ENCODE measurements around the gene MLPH. TPM values are rescaled to one million over a fixed set of nuclear protein-coding genes. Genes with fewer than 3 reads are reported as not detected.

The MLPH gene
- total RNA-seq, 1 experiment from 2014 or later, result 6.1 TPM

DNA sequence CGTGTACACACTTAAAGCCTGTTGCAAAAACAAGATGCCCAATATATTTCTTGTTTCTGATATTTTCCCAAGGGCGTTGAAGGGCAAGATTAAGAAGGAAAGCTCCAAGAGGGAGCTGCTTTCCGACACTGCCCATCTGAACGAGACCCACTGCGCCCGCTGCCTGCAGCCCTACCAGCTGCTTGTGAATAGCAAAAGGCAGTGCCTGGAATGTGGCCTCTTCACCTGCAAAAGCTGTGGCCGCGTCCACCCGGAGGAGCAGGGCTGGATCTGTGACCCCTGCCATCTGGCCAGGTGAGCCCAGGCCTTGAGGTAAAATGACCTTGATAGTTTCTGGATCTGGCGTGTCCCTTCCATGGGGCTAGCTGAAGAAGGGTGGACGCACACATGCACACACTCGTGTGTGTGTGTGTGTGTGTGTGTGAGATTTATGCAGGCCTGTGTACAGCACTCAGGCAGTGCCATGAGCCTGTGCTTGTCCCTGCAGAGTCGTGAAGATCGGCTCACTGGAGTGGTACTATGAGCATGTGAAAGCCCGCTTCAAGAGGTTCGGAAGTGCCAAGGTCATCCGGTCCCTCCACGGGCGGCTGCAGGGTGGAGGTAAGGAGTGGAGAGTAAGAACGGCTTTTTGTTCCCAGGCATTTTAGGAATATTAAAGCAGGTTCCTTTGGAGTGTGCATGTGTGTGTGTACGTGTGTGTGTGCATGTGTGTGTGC, 23.6 kb downstream of the MLPH start:
- H3K4me3 ChIP-seq (ENCODE audit: insufficient read depth, low read depth, low read length), result no peak overlapping the region
- no peaks in the 10 kb centered on the region for H3K27me3 ChIP-seq (ENCODE audit: control insufficient read depth, insufficient read depth, low read length)
- no peaks in the 10 kb centered on the region for H3K36me3 ChIP-seq (replicated peaks; ENCODE audit: control insufficient read depth, insufficient read depth, low read length)
- DNase-seq, result no peak

GRCh38 chr2:237511433-237511832, 24.4 kb downstream of the MLPH start:
- H3K4me3 ChIP-seq (ENCODE audit: insufficient read depth, low read depth, low read length), result no peak overlapping the region
- no peaks in the 10 kb centered on the region for H3K27me3 ChIP-seq (ENCODE audit: control insufficient read depth, insufficient read depth, low read length)
- H3K36me3 ChIP-seq (replicated peaks; ENCODE audit: control insufficient read depth, insufficient read depth, low read length), result no peaks in the 10 kb centered on the region
- no peak for DNase-seq

GRCh38 chr2:237511885-237512405, 24.9 kb downstream of the MLPH start:
- Histone ChIP-seq H3K4me3 (ENCODE audit: insufficient read depth, low read depth, low read length) (no peak overlapping the region), H3K27me3 (ENCODE audit: control insufficient read depth, insufficient read depth, low read length) (no peaks in the 10 kb centered on the region), H3K36me3 (replicated peaks; ENCODE audit: control insufficient read depth, insufficient read depth, low read length) (no peaks in the 10 kb centered on the region)
- DNase-seq, result no peak

DNA sequence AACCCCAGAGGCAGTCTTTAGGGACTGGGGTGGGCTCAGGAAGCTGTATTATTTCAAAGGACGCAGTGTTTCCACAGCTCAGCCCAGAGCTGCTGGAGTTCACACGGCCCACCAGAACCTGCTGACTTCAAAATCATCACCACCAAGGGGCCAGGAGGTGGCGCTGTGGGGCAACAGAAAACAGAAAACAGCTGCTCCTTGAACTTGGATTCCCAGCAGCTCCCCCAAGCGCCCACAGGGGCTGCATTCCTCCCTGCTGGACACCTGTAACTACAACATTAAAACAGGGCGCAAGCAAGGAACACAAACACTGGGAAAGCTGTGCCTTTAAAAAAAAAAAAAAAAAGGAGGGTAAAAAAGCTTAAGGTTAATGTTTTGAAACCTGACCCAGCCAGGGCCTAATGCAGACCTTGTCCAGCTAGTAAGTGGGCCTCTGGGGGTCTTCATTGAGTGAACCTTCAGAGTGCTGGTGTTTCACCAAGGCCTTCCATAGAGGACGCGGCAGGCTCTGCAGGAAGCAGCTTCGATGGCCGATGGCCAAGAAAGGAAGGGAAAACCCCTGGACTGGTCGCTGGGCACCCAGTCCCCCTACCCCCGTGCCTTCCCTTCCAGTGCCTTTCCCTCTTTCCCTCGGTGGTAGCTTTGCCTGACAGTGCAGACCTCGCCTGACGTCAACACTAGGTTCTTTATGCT, 25.9 kb downstream of the MLPH start:
- Histone ChIP-seq H3K36me3 (replicated peaks; ENCODE audit: control insufficient read depth, insufficient read depth, low read length) (no peaks in the 10 kb centered on the region), H3K27me3 (ENCODE audit: control insufficient read depth, insufficient read depth, low read length) (no peaks in the 10 kb centered on the region), H3K4me3 (ENCODE audit: insufficient read depth, low read depth, low read length) (no peak overlapping the region)
- peak; percentile 95 for DNase-seq

DNA sequence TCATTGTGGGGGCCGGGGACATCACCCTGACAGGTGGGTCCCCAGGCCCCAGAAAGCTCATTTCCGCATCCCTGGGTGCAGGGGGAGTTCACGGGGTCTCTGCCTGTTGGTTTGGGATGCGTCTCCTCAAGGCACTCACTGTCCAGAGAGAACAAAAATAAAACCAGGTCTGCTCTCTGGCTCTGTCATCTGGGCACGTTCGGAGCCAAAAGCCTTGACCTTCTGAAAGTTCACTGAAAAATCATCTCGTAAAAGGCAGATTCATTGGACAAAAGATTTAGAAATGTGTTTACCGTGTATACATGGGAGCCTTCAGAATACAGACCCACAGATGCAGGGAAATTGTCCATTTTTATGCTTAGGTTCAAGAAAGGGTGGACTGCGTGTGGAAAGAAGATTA, 26.6 kb downstream of the MLPH start:
- no peaks in the 10 kb centered on the region for H3K36me3 ChIP-seq (replicated peaks; ENCODE audit: control insufficient read depth, insufficient read depth, low read length)
- no peak overlapping the region for H3K4me3 ChIP-seq (ENCODE audit: insufficient read depth, low read depth, low read length)
- no peaks in the 10 kb centered on the region for H3K27me3 ChIP-seq (ENCODE audit: control insufficient read depth, insufficient read depth, low read length)
- DNase-seq, result no peak

GRCh38 chr2:237514474-237515130, 27.6 kb downstream of the MLPH start:
- H3K4me3 ChIP-seq (ENCODE audit: insufficient read depth, low read depth, low read length), result no peak overlapping the region
- no peaks in the 10 kb centered on the region for H3K36me3 ChIP-seq (replicated peaks; ENCODE audit: control insufficient read depth, insufficient read depth, low read length)
- H3K27me3 ChIP-seq (ENCODE audit: control insufficient read depth, insufficient read depth, low read length), result no peaks in the 10 kb centered on the region
- DNase-seq, result no peak

DNA sequence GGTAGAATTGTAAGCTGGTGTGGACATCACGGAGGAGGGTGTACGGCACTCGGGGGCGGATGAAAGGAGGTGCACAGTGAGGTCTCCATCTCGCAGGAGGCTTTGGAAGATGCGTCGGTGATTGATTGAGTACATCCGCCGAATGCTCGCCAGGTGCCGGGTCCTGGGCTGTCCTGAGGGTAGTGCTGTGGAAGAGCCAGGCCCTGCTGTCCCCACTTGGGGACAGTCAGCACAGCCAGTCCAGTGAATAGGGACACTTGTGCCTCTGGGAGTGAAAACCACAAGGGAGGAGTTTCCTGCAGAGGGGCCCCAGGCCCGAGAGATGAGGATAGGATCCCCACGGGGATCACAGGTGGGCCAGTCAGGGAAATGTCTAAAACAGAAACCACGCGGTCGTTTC, 28.1 kb downstream of the MLPH start:
- H3K27me3 ChIP-seq (ENCODE audit: control insufficient read depth, insufficient read depth, low read length), result no peaks in the 10 kb centered on the region
- no peak for DNase-seq
- no peak overlapping the region for H3K4me3 ChIP-seq (ENCODE audit: insufficient read depth, low read depth, low read length)
- H3K36me3 ChIP-seq (replicated peaks; ENCODE audit: control insufficient read depth, insufficient read depth, low read length), result no peaks in the 10 kb centered on the region; the same call in 1 of the 2 replicates

DNA sequence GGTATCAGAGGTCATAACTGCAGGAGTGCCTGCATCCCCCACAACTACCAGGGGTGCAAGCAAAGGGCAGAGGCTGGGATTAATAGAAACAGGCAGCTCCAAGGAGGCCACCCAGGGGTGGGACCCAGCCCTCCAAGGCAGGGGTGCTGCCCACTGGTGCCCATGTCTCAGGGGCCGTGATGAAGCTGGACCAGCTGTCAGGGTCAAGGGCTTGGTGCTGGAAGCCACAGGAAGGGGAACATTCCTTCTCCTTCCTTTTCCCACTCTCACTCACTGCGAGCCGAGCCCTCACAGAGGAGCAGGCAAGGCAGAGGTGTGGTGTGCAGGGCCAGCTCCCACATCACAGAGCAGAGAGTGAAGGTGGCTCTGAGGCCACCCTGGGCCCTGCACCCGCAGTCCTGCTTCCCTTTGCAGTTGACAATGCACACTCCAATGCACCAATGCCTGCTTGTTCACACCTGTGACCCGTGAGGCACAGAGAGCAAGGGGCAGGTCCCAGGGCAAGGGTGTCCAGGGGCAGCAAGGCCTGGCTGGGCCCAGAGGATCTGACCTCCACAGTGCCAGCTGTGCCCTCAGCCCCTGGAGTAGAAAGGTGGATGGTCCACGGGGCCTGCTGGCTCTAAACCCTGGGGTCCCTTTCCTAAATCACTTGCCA, 28.7 kb downstream of the MLPH start:
- Histone ChIP-seq H3K4me3 (ENCODE audit: insufficient read depth, low read depth, low read length) (no peak overlapping the region), H3K27me3 (ENCODE audit: control insufficient read depth, insufficient read depth, low read length) (no peaks in the 10 kb centered on the region), H3K36me3 (replicated peaks; ENCODE audit: control insufficient read depth, insufficient read depth, low read length) (no peaks in the 10 kb centered on the region; the same call in 1 of the 2 replicates)
- no peak for DNase-seq

DNA sequence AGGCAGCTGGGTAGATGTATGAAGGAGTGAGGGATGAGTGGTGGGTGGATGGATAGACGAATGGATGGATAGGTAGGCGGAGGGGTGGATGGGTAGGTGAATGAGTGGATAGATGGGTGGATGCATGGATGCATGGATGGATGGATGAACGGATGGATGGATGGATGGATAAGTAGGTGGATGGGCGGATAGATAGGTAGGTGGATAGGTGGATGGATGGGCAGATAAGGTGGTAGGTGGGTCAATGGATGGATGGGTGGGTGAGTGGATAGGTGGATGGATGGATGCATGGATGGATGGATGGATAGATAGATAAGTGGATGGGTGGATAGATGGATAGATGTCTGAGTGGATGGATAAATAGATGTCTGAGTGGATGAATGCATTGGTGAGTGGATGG, 30.1 kb downstream of the MLPH start:
- Histone ChIP-seq H3K27me3 (ENCODE audit: control insufficient read depth, insufficient read depth, low read length) (no peaks in the 10 kb centered on the region), H3K36me3 (replicated peaks; ENCODE audit: control insufficient read depth, insufficient read depth, low read length) (no peaks in the 10 kb centered on the region; the same call in 1 of the 2 replicates), H3K4me3 (ENCODE audit: insufficient read depth, low read depth, low read length) (no peak overlapping the region)
- DNase-seq, result no peak

DNA sequence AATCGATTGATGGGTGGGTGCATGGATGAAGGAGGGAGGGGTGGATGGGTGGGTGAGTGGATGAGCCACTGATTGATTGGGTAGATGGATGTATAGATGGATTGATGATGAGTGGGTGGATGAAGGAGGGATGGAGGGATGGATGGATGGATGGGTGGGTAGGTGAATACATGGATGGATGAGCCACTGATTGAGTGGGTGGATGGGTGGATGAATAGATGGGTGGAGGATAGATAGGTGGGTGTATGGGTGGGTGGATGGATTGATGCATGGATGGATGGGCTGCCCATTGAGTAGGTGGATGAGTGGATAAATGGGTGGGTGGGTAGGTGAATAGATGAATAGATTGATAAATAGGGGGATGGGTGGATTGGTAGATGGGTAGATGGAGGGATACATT, 30.9 kb downstream of the MLPH start:
- H3K27me3 ChIP-seq (ENCODE audit: control insufficient read depth, insufficient read depth, low read length), result no peaks in the 10 kb centered on the region
- no peaks in the 10 kb centered on the region; the same call in 1 of the 2 replicates for H3K36me3 ChIP-seq (replicated peaks; ENCODE audit: control insufficient read depth, insufficient read depth, low read length)
- DNase-seq, result no peak
- no peak overlapping the region for H3K4me3 ChIP-seq (ENCODE audit: insufficient read depth, low read depth, low read length)

DNA sequence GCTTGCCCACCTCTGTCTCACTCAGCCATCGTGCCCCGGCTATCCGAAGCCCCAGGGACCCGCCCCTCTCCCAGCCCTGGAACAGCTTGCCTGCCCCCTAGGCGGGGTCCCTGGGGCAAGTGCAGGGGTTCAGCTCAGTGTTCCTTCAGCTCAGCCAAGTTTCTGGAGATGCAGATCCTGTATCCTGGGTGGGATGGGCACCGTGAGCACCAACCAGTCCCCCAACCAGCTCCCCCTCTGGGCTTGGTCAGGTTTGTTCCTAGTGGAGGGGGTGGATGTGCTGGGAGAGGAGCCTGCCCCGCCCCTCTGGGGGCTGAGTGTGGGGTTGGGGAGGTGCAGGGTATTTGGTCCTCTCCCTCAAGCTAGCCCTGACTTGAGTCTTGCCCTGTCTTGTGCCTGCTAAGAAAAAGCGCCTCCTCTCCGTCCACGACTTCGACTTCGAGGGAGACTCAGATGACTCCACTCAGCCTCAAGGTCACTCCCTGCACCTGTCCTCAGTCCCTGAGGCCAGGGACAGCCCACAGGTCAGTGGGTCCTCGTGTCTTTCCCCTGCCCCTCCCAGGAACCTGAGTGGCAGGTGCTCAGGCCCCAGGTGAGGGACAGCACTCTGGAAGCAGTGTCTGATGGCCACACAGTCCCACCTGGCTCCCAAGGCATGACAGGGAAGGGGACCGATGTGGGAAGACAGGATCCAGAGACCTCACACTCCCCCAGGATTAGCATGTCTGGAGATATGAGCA, 32.6 kb downstream of the MLPH start:
- no peaks in the 10 kb centered on the region for H3K27me3 ChIP-seq (ENCODE audit: control insufficient read depth, insufficient read depth, low read length)
- DNase-seq, result no peak
- no peak overlapping the region for H3K4me3 ChIP-seq (ENCODE audit: insufficient read depth, low read depth, low read length)
- H3K36me3 ChIP-seq (replicated peaks; ENCODE audit: control insufficient read depth, insufficient read depth, low read length), result no peaks in the 10 kb centered on the region; the same call in 1 of the 2 replicates

- DNase-seq, result no peak
- no peaks in the 10 kb centered on the region for H3K27me3 ChIP-seq (ENCODE audit: control insufficient read depth, insufficient read depth, low read length)
- H3K36me3 ChIP-seq (replicated peaks; ENCODE audit: control insufficient read depth, insufficient read depth, low read length), result no peaks in the 10 kb centered on the region; the same call in 1 of the 2 replicates
- H3K4me3 ChIP-seq (ENCODE audit: insufficient read depth, low read depth, low read length), result no peak overlapping the region
Measured at GRCh38 chr2:237520290-237520689, 33.2 kb downstream of the MLPH start.

- H3K36me3 ChIP-seq (replicated peaks; ENCODE audit: control insufficient read depth, insufficient read depth, low read length), result no peaks in the 10 kb centered on the region; the same call in 1 of the 2 replicates
- no peak overlapping the region for H3K4me3 ChIP-seq (ENCODE audit: insufficient read depth, low read depth, low read length)
- no peaks in the 10 kb centered on the region for H3K27me3 ChIP-seq (ENCODE audit: control insufficient read depth, insufficient read depth, low read length)
- no peak for DNase-seq
Measured at GRCh38 chr2:237524631-237525030, 37.6 kb downstream of the MLPH start.

All from H7 (cell line).